A172 (cell line): ENCODE measurements around the gene MTFR1L. TPM values are rescaled to one million over a fixed set of nuclear protein-coding genes. Genes with fewer than 3 reads are reported as not detected.

Source experiments
- DNase-seq: peaks from one replicate; pipeline ENCODE4 v3.0.0-alpha.2; 2015; ENCODE audit warnings: low spot score
- total RNA-seq: library from RNA; depleted of rRNA; stranded (reverse); fragments of >200 nt; shearing (Covaris generic); gene quantifications from 2 replicates; pipeline ENCODE4 v1.2.3, GENCODE V29; 2014

MTFR1L gene
- total RNA-seq, 1 experiment from 2014 or later: 26.5 TPM

- no peak for DNase-seq
Observed at GRCh38 chr1:25861316-25862286, 41.8 kb downstream of the MTFR1L start.

- no peak for DNase-seq
Observed at GRCh38 chr1:25862785-25863485, 43.2 kb downstream of the MTFR1L start.

- DNase-seq: no peak
Observed at GRCh38 chr1:25863486-25864262, 43.9 kb downstream of the MTFR1L start.

- no peak for DNase-seq
Observed at GRCh38 chr1:25864434-25864833, 44.7 kb downstream of the MTFR1L start.

- DNase-seq: no peak
Observed at GRCh38 chr1:25866288-25866687, 46.5 kb downstream of the MTFR1L start.

GRCh38 chr1:25867210-25867991, 47.6 kb downstream of the MTFR1L start:
- no peak for DNase-seq

GRCh38 chr1:25869909-25870606, 50.3 kb downstream of the MTFR1L start:
- no peak for DNase-seq

- no peak for DNase-seq
Observed at GRCh38 chr1:25870614-25871013, 50.9 kb downstream of the MTFR1L start.

GRCh38 chr1:25871086-25871703, 51.4 kb downstream of the MTFR1L start:
- DNase-seq: no peak

GRCh38 chr1:25871704-25872494, 52.1 kb downstream of the MTFR1L start:
- no peak for DNase-seq

GRCh38 chr1:25872713-25873112, 53.0 kb downstream of the MTFR1L start:
- DNase-seq: no peak

- DNase-seq: no peak
Observed at GRCh38 chr1:25873120-25873519, 53.4 kb downstream of the MTFR1L start.

GRCh38 chr1:25874209-25874608, 54.5 kb downstream of the MTFR1L start:
- DNase-seq: no peak

GRCh38 chr1:25874635-25875153, 54.9 kb downstream of the MTFR1L start:
- no peak for DNase-seq

GRCh38 chr1:25875154-25875855, 55.6 kb downstream of the MTFR1L start, which contains the start of gene PAQR7:
Gene PAQR7 (minus strand): TSS chr1:25875708. CDS start chr1:25863839, 11,869 bp downstream.
- no peak for DNase-seq

- DNase-seq: no peak
Observed at GRCh38 chr1:25875856-25876692, 56.3 kb downstream of the MTFR1L start.

- no peak for DNase-seq
Observed at GRCh38 chr1:25876693-25877077, 56.9 kb downstream of the MTFR1L start.
